H1 (cell line): Measurements from ENCODE around the gene CACNB4. TPM values are rescaled to one million over a fixed set of nuclear protein-coding genes. Genes with fewer than 3 reads are reported as not detected.

Experiments
- BCL11A ChIP-seq, 2 experiments: IDR thresholded peaks; one replicate each; pipeline ENCODE4 v1.6.1; 2011; ENCODE audit warnings: low read depth in 2 of 2, low read length in 2 of 2, mild to moderate bottlenecking in 2 of 2
- CHD7 ChIP-seq: fragments of 300-600 bp; sonication (generic); IDR thresholded peaks from 2 replicates; pipeline ENCODE4 v1.7.1; 2012; ENCODE audit warnings: low read length, moderate library complexity, mild to moderate bottlenecking, inconsistent platforms; ENCODE audit not compliant: insufficient replicate concordance
- EZH2 ChIP-seq: fragments of 200-600 bp; sonication (generic); IDR thresholded peaks from 2 replicates; pipeline ENCODE4 v1.7.1; 2012; ENCODE audit warnings: low read depth, mild to moderate bottlenecking, moderate library complexity, low read length, inconsistent platforms; ENCODE audit not compliant: severe bottlenecking
- PHF8 ChIP-seq: fragments of 200-600 bp; sonication (generic); conservative IDR thresholded peaks from 2 replicates; pipeline ENCODE4 v1.7.1; 2012; ENCODE audit warnings: low read depth, mild to moderate bottlenecking, inconsistent platforms, low read length, moderate library complexity
- POLR2AphosphoS5 ChIP-seq: IDR thresholded peaks from 2 replicates; pipeline ENCODE4 v1.6.1; 2011; ENCODE audit warnings: low read depth, low read length
- POU5F1 ChIP-seq: IDR thresholded peaks from 2 replicates; pipeline ENCODE4 v1.6.1; 2011; ENCODE audit warnings: low read depth, mild to moderate bottlenecking, low read length, moderate library complexity
- RBBP5 ChIP-seq: IDR thresholded peaks from 2 replicates; pipeline ENCODE4 v1.7.1; 2012; ENCODE audit warnings: low read depth, mild to moderate bottlenecking, inconsistent platforms, low read length, moderate library complexity, borderline replicate concordance
- SIX5 ChIP-seq: IDR thresholded peaks from 2 replicates; pipeline ENCODE4 v1.6.1; 2011; ENCODE audit warnings: mild to moderate bottlenecking, low read depth, low read length
- SP1 ChIP-seq: IDR thresholded peaks from 2 replicates; pipeline ENCODE4 v1.6.1; 2011; ENCODE audit warnings: low read depth, low read length
- TAF1 ChIP-seq: IDR thresholded peaks from 2 replicates; pipeline ENCODE4 v1.6.1; 2011; ENCODE audit warnings: mild to moderate bottlenecking, low read depth, low read length
- YY1 ChIP-seq: IDR thresholded peaks from 2 replicates; pipeline ENCODE4 v1.6.1; 2011; ENCODE audit warnings: low read depth, mild to moderate bottlenecking, low read length
- polyA plus RNA-seq, 7 experiments: library from polyadenylated mRNA; depleted of rRNA in 3 of 7; stranded (reverse) in 5 of 7; unstranded in 2 of 7; fragments of >200 nt in 5 of 7; fragments of 200-250 nt in 2 of 7; gene quantifications; 1 replicate in 5 of 7; 2 replicates in 1 of 7; 4 replicates in 1 of 7; pipeline versions ENCODE4 v1.2.1 to v1.2.3, GENCODE V29; 2011 to 2013; ENCODE audit warnings: missing spikeins in 2 of 7, mixed read lengths in 2 of 7
- total RNA-seq: library from RNA; stranded (reverse); fragmentation: NEBNext Ultra II Directional; extraction: Animal tissue kit (Norgen Biotek cat#: 25700); gene quantifications from 2 replicates; pipeline ENCODE4 v1.2.1, GENCODE V29; 2021
- TF ChIP-seq, protein P1 (sequence below): IDR thresholded peaks from 2 replicates; pipeline ENCODE4 v1.6.1; 2011; ENCODE audit warnings: low read depth, mild to moderate bottlenecking, low read length; ENCODE audit not compliant: insufficient read depth

CACNB4 gene
- total and polyA plus RNA-seq, 2 of the 8 experiments (the other 6 are each of a cell fraction or from before 2014, with no cell fraction given), result 2.0 to 4.0 TPM

- TF ChIP-seq CHD7 (no peak), SP1 (no peak), SIX5 (no peak), YY1 (no peak), PHF8 (no peak), BCL11A (IDR thresholded peaks at IDR 0.05; ENCODE audit: low read depth in 2 of 2, low read length in 2 of 2) (no peak), POLR2AphosphoS5 (no peak), EZH2 (no peak), RBBP5 (no peak), TAF1 (no peak), POU5F1 (no peak)
- TF ChIP-seq, protein P1, sequence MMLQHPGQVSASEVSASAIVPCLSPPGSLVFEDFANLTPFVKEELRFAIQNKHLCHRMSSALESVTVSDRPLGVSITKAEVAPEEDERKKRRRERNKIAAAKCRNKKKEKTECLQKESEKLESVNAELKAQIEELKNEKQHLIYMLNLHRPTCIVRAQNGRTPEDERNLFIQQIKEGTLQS, result no peak
Measured at GRCh38 chr2:151953467-151953866, 145.4 kb downstream of the CACNB4 start (continued).
